HG03378 (cell line): Measurements from ENCODE around the gene SPPL2C.
"Not testable (repeated sequence)": the region's sequence is repeated elsewhere in the genome, so short reads cannot be mapped to it uniquely, and the experiment has no call there.

ENCODE experiments used
- ATAC-seq: cut with Tn5 transposase; IDR thresholded peaks from one replicate; pipeline ENCODE4 v1.9.1; 2021; ENCODE audit warnings: mild to moderate bottlenecking, moderate library complexity; ENCODE audit not compliant: unreplicated experiment

Gene SPPL2C

DNA sequence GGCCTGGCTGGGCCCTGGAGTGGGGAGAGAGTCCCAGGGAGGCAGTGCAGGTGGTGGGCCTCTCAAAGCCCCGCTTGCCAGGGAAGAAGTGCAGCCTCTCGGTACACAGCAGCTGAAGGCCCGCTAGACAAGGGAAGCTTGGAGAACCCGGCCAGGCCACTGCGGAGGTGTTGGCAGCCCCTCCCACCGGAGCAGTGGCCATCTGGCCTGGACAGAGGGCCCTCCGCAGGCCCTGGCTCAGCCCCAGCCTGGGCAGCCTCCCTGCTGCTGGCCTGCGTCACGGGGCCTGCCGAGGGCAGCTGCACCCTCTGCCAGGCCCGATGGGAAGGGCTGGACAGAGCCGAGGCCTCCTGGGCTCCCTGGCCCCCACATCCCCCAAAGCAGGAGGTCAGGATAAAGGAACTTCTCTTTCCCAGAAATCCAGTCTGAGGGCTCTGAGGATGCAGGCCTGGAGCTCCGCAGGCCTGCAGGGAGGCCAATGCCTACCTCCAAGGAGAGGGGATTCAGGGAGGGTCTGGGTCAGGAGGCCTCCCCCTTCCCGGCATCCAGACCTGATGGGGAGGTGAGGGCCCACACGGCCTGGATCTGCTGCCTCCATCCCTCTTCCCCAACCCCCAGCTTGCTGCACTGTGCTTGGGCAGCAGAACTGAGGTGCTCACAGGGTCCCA, 4.3 kb downstream of the SPPL2C start:
- ATAC-seq = no peak

DNA sequence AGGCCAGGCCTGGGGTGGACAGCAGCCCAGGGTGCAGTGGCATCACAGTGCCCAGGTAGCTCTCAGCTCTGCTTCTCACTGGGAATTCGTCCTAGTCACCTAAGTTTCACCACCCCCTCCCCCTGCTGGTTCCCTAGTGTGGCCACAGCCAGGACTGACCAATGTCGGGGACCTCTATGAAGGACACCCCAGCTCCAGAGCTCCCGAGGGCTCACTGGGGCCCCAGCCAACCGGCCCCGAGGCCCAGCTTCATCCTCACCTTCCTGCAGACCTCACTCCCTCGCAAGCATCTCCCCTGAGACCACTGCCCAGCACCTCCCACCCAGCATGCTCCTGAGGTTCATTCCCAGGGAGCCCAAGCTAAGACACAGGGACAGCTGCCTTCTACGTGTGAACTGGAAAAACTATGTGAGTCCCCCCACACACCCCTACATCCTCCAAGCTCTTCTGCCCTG, 4.9 kb downstream of the SPPL2C start:
- ATAC-seq = no peak

DNA sequence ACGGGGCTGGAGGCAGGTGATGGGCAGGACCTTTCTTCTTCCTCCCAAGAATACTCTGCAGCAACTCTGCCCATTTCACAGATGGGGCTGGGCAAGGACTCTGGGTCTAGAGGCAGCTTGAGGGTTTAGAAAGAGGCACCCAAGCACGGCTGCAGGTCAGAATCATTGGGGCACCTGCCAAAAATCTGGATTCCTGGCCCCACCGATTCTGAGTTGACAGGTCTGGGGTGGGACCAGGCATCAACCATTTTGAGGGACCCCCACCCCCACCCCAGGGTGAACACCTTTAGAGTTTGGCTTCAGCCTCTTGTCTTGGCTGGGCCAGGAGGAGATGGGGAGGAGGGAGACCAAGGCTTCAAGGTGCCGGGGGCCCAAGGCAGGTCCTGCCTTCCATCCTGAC, 5.3 kb downstream of the SPPL2C start:
- no peak for ATAC-seq

DNA sequence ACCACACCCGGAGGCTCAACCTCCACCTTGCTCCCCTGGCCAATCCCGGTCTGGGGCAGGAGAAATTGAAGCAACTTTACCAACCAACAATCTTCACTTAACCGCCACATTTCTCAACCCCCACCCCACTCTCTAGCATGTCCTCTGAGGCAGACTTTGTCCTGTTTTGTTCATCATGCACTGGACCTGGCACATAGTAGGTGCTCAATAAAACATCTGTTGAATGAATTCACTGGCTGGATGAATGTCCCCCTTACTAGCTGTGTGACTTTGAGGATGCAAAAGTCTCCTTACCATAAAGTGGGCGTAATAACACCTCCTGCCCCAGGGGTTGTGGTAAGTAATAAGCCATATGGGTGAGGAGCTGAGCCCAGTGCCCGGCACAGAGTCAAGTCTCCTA, 5.8 kb downstream of the SPPL2C start:
- ATAC-seq = no peak

DNA sequence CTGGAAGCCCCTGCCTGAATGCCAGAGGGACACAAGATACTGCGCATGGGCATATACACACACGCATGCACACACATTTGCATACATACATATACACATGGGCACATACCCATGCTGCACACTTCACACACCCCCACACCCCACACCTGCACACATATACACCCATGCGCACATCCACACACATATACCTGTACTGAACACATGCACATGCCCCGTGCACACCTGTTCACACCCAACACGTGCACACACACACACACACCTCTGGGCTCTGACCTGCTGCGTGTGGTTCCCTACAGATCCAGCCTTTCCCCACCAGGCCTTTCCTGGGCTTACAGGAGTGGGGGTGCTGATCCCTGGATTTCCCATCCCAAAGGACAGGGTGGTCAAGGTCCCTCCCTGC, 6.3 kb downstream of the SPPL2C start:
- ATAC-seq = no peak

DNA sequence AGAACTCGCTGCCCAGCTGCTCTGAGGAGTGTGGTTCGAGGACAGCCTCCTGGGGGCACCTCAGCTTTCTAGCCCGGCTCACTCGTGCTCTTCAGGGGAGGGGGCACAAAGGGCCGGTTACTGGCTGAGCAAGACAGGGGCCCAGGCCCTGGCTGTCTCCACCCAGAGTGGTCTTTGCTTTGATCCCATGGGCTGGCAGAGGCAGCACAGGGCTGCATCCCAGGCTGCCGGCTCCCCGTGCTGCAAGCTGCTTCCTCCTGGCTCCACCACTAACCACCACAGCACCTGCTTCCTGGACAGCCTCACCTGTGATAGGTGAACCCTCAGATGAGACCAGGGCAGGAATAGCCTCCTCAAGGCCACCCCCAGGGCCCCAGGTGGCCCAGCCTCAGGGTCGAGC, 6.8 kb downstream of the SPPL2C start:
- ATAC-seq = no peak

DNA sequence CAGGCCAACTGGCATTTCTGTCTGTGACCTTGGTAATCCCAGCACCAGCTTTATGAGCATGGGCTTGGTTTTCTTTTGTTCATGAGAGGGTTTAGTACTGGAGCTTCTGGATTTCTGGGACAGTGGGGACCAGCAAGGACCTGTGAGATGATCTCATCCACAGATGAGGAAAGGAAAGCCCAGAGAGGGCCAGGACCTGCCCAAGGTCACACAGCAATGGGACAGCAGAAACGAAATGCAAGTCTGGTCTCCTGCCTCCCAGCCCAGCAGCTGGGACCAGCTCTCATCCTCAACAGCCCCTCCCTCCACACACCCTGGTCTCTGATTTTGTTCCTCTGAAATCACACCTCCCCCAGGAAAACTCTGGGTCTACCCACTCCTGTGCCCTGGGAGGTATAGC, 7.2 kb downstream of the SPPL2C start:
- no peak for ATAC-seq

DNA sequence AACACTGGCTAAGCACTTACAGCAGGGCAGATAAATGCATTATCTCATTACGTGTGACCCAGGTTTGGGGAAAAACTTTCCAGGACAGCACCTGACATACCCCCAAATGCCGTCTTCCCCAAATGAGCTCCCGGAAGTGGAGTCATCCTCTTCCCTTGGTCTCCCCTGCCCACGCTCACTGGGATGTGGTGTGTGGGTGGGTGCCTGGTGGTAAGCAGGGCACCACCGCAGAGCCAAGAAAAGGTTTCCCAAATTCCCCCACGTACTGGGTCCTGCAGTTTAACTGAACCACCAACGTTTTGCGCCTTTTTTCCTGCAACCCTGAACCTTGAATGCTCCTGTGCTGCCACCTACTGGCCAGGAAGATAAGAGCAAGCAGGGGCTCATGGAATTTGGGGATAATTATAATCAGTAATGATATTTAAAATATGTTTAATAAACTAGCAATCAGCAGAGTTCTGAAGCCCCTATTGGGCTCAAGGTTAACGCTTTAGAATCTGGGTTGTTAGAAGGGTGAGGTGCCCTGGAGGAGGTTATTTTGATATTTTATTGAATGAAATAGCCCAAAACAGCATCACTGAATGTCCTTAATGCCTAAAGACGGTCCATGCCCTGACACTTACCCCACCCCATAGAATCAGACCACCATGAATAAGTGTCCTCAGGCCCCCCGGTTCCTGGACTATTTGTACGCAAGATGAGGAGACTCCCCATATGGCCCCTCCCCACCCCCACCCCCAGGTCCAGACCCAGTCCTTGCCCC, 8.0 kb downstream of the SPPL2C start:
- ATAC-seq = no peak

DNA sequence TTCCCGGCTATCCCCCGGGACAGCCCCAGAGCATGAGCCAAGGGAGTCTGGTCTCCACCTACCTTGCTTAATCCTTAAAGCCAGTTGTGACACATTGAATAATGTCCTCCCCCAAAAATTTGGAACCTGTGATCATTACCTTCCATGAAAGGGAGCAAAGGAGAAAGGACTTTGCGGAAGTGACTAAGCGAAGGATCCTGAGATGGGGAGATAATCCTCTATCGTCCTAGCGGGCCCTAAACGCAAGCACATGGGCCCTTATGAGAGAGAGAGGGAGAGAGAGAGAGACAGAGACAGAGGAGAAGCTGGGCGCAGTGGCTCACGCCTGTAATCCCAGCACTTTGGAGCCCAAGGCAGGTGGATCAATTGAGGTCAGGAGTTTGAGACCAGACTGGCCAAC, 9.5 kb downstream of the SPPL2C start:
- no peak for ATAC-seq

DNA sequence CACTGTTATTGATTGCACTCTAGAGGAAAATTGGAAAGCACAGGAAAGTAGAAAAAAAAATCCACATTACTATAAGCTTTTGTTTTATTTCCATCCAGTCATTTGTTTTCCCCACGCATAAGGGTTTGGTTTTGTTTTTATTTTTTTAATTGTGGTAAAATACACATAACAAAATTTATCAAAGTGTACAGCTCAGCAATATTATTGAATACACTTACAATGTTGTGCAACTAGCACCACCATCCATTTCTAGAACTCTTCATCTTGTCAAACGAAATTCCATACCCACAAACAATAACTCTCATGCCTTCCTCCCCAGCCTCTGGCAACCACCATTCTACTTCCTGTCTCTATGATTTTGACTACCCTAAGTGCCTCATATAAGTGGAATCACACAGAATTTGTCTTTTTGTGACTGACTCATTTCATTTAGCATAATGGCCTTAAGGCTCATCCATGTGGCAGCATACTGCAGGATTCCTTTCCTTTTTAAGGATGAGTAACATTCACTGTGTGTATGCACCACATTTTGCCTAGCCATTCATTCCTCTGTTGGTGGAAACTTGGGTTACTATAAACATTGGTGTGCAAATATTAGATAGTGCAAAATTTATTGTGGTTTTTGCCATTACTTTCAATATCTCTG, 11.1 kb downstream of the SPPL2C start:
- no peak for ATAC-seq

DNA sequence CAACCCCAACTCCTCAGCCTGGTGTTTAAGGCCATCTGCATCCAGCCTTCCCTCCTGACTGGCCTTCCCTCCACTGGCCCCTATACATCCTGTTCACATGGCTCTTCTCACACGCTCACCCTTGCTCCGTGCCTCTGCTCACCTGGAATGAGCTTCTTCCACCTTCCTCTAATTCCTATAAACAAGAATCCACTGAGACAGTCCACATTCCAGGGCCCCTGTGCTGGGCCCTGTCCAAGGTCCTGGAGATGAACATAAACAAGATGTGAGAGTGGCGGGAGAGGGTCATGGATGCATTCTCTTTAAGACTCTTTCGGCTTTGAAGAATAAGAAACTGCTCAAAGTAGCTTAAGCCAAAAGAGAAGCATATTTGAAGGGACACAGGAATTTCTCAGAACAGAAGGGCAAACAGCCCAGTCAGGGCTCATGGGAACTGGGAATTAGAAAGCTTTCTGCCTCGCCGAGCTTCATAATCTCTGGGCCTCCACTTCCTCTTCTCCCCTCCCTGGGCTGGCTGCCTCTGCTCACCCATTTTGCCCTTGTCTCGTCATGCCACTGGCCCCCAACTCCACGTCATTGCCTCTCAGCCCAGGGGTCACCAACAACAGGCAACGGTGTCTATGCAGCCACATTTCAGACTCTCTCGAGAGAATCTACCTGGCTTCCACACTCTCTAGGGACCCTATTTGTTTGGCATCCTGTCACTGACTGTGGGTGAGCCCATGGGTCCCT, 13.5 kb downstream of the SPPL2C start:
- no peak for ATAC-seq

DNA sequence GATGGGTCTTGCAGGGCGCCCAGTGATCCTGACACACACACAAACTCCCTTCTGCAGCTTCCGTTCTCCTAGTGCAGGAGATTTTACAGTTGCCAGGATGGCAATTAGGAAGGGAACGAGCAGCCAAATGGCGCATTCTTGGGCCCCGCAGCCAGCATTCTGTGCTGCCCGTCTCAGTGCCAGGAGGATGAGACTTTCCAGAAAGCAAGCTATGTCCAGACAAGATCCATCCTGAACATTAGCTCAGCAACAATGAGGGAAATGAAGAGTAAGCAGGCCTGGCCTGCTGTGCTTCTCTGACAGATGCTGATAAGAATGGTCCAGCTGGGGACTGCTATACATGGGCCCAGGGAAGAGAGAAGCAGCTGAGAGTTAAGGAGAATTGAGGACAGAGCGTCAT, 16.5 kb downstream of the SPPL2C start:
- ATAC-seq = no peak

DNA sequence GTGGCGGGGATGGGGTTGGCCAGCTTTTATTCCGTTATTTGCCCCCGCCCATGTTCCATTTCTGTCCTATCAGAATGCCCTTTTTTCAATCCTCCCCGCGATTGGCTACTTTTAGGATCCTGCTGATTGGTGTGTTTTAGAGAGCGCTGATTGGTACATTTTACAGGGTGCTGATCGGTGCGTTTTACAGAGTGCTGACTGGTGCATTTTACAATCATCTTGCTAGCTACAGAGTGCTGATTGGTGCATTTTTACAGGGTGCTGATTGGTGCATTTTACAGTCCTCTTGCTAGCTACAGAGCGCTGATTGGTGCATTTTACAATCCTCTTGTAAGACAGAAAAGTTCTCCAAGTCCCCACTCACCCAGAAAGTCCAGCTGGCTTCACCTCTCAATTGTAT, 17.4 kb downstream of the SPPL2C start:
- not testable (repeated sequence) for ATAC-seq

DNA sequence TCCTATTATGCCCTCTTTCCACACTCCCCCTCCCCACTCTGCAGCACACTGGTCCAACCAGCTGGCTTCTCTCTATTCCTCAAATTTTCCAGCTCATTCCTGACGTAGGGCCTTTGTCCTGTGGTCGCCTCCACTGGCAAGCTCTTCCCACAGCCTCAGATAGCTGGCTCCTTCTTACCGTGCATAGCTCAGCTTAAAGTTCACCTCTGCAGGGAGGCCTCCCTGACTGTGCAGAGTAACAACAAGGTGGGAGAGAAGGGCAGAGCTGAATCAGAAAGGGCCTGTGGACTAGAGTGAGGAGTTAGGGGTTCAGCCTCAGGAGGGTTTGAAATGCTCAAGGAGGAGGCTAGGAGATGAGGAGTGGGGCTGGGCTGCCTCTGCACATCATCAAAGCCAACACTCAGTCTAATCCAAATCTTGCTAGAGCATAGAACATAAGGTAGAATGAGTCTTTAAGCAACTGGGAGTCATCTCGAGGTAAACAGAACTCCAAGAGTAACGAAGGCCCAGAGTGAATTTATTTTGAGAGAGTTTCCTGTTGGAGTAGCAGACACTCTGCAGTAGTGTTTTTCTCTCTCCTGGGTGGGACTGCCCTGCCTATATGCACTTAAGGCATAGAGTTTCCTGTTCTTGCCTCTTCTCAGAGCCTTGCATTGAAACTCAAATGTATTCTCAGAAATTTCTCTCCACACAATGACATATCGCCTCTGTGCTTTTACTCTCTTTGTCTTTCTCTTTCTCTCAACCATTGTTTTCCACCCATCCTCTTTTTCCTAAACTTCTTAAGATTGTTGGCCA, 19.4 kb downstream of the SPPL2C start:
- no peak for ATAC-seq

DNA sequence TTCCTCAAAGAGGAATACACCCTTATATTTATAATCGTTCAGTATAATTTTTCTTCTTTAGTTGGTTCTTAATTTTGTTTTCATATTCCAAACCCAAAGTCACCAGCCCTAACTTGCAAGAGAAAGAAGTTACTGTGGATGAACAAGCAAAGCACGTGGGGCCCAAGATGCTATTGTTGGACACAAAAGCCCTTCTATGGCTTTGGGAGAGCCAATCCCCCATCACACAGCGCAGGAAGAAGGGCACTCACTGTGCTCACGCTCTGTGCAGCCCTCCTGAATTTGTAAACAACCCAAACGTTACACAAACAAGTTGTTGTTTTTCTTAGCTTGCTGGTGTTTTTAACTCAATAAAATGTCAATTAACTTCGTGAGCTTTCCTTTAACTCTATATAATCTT, 22.5 kb downstream of the SPPL2C start:
- no peak for ATAC-seq

DNA sequence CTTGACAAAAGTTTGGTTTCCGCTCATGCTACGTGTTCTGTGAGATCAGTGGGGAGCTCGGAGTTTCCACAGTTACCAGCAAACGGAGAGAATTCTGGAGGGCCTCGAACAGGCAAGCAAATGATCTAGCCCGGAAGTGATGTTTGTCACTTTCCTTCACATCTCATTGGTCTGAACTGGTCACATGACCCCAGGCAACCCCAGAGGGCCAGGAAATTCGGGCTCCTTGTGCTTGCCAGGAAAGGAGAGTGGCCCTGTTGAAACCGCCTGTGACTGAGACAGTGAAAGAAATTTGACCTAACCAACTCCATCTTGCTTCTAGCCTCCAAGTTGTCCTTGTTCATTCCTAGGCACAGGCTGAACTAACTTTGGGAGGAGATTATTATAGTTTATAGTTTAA, 23.0 kb downstream of the SPPL2C start:
- no peak for ATAC-seq

DNA sequence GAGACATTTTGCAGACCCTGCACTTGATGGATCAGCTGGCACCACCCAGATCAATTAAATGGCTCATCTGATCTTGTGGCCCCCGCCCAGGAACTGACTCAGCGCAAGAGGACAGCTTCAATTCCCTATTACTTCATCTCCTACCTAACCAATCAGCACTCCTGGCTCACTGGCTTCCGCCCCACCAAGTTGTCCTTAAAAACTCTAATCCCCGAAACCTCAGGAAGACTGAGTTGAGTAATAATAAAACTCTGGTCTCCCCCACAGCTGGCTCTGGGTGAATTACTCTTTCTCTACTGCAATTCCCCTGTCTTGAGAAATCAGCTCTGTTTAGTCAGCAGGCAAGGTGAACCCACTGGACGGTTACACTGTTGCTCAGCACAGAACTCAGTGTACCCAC, 23.6 kb downstream of the SPPL2C start:
- no peak for ATAC-seq

DNA sequence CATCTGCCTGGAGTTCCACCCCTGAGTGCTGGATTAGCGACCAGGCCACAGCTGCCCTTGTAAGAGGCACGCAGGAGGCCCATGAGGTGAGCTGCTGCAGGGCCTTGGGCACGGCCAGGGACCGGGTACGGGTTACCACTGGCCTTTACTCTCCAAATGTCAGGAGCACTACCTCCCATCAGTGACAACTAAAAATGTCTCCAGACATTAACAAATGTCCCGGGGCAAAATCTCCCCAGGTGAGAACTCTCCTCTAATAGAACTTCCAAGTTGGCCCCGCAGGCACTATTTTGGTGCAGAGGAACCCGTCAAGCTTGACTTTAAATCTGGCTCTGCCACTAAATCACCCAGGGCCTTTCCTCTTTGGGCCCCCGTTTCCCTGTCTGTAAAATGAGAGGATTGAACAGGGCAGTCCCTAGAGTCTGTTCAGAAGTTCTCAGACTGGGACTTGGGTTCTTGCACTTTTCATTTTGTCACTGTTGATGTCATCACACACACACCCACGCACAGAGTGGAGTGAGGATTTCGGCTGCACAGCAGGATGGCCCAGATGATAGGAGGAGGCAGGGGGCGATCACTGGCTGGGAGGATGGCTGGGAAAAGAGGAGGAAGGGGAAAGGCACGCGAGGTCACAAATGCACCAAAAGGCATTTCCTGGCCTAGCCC, 25.1 kb downstream of the SPPL2C start:
- ATAC-seq = no peak

DNA sequence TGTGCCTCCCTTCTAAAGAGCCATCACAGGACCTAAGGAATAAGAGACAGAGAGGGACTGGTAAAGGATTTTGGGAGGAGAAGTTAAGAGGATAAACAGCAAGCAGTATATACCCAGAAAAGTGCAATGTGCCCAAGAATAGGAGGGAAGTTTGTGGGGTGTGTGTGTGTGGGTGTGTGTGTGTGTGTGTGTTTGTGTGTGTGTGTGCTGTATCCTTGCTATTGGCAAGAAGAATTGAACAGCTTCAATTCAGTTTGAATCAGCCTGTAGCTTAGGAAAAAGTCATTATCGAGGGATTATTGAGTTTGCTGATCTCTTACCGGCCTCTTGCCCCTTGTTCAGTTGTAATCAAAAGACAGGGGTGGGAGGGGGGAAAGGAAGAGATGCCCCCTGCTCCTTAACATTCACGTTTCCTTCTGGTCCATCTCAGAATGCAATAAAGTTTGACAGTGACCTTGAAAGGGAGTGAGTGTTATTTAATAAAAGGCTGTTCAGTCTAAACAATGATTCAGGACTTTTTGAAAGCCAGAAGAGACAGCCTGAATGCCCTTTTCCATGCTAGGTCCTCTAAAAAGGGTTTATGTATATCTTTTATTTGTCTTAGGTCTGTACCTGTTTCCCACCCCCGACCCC, 25.8 kb downstream of the SPPL2C start:
- no peak for ATAC-seq

DNA sequence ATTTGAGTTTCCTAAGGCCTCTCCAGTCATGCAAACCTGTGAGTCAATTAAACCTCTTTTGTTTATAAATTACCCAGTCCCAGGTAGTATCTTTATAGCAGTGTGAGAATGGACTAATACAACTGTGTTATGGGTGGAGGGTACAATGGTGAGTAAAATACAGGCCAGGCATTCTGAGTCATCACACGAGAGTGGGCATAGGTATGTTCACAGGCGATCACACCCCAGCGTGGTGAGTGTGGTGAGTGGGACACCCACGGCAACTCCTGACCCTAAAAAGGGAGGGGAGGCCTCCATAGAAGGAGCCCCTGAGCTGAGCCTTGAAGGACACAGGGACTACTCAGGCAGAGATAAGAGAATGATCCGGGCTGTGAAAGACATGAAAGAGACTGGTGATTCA, 27.0 kb downstream of the SPPL2C start:
- no peak for ATAC-seq
